Activated CD8-positive, alpha-beta memory T cell treated with anti-CD3 and anti-CD28 coated beads for 36 hours (primary cell): Measurements from ENCODE around the gene METAP1D. TPM values are rescaled to one million over a fixed set of nuclear protein-coding genes. Genes with fewer than 3 reads are reported as not detected.

Source experiments
- CTCF ChIA-PET: fragments of 350-600 bp; sonication (Branson Sonifier 250); formaldehyde crosslinking; loops from one replicate; lab custom pipeline; 2021; ENCODE audit warnings: antibody characterized with exemption; lab: Charles Lee
- POLR2A ChIA-PET: fragments of 350-600 bp; sonication (Branson Sonifier 250); formaldehyde crosslinking; loops from one replicate; lab custom pipeline; 2021; ENCODE audit warnings: antibody characterized with exemption; lab: Charles Lee
- total RNA-seq, 2 experiments: library from RNA; stranded (reverse); gene quantifications; one replicate each; pipeline ENCODE4 v1.2.3, GENCODE V29; 2021

Gene METAP1D
- total RNA-seq, 2 experiments from 2014 or later: 8.2 to 8.4 TPM

DNA sequence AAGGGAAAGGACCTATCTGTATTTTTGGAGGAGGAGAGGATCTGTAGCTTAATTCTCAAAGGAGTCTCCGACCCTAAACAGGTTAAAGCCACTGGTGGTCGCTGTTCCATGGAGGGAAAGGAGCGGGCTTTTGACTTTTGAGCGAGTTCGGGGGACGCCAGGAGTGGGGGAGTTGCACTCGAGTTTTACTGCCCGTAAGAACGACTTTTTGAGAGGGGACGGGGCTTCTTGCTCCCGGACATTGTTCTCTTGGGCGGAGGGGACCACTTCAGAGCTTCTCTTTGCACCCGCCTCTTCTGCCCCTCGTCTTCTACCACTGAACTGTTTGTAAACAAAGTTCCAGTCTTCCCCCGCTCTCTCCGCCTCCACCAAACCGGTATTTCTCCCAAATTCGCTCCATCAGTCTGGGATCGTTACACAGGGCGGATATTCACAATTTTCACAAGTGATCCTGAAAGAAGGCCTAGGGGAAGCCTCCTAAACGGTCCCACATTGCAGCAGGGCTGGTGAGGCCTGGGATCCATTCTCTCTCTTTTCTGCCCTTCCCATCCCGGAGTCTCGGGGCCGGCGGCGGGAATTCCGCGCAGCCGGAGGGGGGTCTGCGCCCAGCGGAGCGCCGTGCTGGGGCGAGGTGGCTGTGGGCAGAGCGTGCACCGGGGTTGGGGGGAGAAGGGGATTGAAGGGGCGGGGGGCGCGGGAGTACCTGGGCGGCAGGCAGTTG lies 96.3 kb downstream of the METAP1D start:
- POLR2A ChIA-PET: no interaction called here
- CTCF ChIA-PET: interaction anchor here (0.8 kb wide), 1 partner anchor 11 kb away, joined by 3 read pairs; the partner anchor contains the start of gene DLX1

DNA sequence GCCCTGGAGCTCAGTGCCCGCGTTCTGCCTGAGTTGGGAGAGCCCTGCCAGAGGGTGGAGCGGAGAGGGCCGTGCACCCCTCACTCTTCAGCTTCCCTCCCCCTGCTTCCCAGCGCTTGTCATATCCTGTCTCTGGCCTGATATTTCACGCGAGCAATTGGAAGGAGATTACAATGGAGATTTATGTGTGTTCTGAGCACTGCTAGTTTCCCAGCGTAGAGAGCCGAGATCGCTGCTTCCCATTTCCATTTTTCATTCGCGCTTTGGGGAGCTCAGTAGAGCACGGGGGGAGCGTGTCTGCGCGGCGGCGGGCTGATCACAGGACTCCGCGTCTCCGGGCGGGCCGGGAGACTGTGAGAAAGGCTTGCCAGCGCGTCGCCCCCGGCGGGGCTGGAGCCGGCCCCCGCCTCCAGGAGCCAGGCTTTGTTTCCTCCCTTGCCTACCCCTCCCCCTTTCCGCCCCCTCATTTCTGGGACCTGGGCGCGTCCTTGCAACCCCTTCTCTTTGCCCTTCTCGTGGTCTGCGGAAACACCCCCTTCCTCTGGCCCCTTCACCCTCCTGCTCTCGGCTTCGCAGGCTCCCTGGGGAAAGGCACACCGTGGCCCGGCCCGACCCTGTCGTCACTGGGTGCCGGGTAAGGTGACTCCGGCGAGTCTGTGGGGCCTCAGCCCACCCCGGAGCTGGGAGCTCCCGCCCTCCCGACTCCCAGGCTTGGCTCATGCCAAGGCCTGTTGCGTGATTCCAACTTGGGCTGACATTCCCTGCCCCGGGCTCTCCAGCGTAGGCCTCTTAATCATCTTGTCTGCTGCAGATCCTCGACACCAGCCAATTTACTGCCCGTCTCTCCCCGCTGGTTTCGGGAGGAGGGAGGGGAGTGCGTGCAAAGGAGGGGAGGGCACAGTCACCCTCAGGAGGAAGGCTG lies 97.1 kb downstream of the METAP1D start:
- ChIA-PET CTCF (no interaction called here), POLR2A (no interaction called here)

DNA sequence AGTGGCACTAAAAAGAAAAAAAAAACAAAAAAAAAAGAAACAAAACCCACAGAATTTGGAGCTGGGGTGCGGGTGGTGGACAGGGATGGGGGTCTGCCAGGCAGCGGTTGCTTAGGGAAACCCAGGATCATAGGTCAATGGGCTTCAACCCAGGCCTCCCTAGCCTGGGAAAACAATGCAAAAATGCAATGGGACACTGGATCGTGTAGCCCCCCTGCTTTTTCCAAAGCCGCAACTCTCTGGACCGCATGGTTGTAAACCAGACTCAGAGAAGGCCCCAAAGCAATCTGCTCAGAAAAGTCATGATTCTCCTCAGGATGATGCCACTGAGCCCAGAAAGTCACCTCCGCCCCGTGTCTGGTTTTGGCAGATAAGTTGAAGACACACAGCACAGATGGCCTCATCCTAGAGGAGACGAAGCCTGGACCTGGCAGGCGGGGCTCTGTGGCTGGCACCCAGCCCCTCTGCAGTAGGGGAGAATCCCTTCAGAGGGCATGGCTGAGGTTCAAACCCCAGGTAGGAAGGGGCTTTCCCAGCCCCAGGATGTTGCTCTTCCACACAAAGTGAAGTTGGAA lies 97.9 kb downstream of the METAP1D start:
- POLR2A ChIA-PET: no interaction called here
- CTCF ChIA-PET: no interaction called here

DNA sequence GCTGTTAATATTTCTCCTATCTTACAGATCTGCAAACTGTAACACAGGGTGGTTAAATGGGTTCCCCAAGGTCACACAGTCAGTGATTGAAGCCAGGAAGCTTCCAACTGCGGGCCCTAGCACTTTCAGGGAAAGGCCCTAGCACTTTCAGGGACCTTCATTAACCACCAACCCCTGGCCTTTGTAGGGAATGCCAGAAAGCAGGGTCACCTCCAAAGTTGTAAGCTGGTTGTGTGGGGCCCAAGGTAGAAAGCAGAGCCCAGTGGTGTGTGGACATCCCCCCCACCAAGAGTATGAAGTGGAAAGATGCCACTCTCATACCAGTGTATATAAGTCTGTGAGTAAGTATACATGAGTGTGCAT lies 98.5 kb downstream of the METAP1D start:
- ChIA-PET POLR2A (no interaction called here), CTCF (no interaction called here)

DNA sequence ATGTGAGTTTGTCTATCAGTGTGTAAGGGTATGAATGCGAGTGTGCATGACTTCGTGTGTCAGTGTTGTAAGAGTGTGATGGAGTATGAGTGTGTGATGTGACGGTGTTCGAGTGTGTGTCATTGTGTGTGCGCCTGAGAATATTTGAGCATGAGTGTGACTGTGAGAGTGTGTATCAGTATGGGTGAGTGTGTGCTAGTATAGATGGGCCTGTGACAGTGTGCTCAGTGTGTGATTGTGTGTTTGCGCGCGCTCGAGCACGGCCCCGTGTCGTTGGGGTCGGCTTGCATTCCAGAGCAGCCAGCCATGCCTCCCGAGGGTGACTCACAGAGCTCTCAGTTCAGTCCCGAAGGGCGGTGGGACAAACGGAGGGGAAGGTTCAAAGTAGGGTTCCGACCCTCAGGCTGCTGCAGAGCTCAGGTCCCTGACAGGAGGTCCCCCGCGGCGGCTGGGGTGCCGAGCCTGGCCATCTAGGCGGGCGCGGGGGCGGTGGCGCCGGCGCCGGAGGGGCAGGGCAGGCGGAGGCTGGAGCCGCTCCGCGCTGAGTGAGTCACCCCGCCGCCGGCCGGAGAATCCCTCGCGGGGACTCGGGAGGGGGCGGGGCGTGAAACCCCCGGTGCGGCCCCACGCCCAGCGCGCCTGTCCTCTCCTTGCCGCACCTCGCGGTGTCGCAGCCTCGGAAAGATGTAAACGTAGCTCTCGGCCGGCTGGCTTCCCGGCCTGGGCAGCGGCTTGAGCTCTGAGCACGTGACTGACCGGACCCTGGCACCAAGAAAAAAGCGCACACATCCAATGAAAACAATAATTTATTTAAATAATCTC lies 99.1 kb downstream of the METAP1D start:
- ChIA-PET CTCF (interaction anchor here (1.1 kb wide), 2 partner anchors 18 to 29 kb away, joined by 3 read pairs; no protein-coding TSS in a partner anchor), POLR2A (interaction anchor here (0.6 kb wide), 1 partner anchor 21 kb away, joined by 6 read pairs; no protein-coding TSS in a partner anchor)

DNA sequence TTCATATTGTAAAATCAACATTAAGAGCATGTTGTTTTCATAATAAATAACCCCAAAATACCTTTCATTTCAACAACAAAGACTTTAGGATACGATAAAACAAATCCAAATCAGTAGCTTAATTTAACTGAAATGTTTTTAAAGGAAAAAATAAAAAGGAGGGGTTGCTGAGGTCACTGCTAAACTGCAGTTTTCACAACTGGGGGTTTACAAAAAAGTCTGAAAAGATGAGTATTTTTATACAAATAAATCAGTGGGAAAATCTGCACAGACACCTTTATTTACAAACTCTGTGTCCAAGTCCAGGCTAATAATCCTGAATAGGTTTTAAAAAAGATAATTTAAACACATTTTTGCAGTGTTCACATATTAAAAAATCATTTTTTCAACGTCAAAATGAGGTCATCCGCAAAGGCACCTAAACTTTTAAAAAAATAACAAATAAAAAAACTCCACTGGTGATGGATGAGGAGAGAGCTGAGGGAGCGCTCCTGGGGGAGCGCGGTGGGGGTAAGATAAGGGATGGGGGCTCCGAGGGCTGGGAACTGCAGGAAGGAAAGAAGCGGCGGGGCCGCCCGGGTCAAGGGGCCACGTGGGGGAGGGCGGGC lies 99.8 kb downstream of the METAP1D start:
- CTCF ChIA-PET: interaction anchor here (1.0 to 1.2 kb wide), 4 partner anchors 9 to 28 kb away, joined by 3 read pairs; no protein-coding TSS in a partner anchor
- POLR2A ChIA-PET: interaction anchor here (0.6 kb wide), 1 partner anchor 22 kb away, joined by 6 read pairs; no protein-coding TSS in a partner anchor

DNA sequence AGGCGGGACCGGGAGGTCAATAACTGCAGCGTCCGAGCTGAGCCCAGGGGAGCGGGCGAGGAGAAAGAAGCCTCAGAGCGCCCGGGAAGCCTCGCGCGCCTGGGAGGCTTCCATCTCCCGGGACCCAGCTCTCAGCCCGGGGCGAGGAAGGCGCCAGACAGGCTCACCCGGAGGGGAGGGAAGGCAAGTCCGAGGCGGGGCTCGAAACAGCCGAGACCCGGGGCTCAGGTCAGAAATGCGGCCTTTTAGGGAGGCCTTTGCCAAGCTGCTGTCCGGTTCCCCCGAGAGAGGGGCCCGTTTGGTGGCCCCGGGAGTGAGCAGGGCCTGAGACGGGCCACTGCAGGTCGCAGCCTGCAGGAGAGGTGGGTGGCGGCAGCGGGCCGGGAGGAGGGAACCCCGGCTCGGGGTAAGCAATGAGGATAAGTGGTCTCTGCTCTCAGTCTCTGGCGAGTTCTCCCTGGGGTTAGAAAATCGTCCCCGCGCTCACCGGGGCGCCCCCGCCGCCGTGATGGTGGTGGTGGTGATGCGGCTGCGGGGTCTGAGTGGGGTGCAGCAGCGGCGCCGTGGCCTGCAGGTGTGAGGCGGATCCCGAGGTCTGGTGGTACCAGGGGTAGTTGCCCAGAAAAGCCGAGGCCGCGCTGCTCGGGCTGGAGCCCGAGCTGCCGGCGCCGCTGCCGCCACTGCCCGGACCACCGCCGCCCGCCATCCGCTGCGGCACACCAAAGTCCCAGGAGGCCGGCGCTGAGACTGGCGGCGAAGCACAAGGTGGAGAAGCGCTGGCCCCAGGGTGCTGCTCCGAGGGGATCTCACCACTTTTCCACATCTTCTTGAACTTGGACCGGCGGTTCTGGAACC lies 100.6 kb downstream of the METAP1D start:
- POLR2A ChIA-PET: no interaction called here
- CTCF ChIA-PET: interaction anchor here (1.0 to 1.2 kb wide), 4 partner anchors 9 to 27 kb away, joined by 3 to 5 read pairs (median 3); no protein-coding TSS in a partner anchor

DNA sequence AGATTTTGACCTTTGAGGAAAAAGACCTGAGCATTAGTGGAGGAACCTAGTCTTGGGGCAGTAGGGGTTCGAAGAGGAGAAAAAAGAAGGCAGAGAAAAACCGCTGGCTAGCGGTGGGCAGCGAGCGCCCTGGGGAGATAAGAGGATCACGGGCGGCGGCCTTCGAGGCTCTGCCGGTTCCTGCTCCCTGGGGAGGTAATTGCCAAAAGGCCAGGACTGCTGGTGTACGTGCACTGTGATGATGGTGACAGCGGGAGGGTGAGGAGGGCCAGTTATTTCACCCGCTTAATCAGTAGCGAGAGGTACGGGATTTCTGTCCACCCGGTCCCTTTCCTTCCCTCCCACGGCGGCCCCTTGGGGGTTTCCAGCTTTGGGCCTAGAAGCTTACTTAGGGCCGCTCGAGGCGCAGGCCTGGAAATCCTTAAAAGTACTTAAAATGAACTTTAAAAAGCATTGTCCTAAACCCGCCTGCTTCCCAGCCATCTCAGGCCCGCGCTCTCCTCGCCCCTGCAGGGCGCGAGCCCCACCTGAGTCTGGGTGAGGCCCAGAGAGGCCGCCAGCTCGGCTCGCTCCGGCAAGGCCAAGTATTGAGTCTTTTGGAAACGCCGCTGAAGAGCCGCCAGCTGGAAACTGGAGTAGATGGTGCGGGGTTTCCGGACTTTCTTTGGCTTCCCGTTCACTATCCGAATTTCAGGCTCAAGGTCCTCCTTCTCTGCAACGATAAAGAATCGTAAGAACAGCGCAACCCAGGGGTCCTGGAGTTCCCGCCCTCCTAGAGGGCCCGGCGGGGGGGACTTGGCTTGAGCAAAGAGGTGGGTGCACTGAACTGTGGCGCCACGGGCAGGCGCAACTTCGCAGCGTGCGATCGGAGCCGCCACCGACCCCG lies 101.4 kb downstream of the METAP1D start:
- POLR2A ChIA-PET: no interaction called here
- CTCF ChIA-PET: interaction anchor here (0.6 to 1.2 kb wide), 5 partner anchors 10 to 177 kb away, joined by 3 to 5 read pairs (median 3); no protein-coding TSS in a partner anchor

DNA sequence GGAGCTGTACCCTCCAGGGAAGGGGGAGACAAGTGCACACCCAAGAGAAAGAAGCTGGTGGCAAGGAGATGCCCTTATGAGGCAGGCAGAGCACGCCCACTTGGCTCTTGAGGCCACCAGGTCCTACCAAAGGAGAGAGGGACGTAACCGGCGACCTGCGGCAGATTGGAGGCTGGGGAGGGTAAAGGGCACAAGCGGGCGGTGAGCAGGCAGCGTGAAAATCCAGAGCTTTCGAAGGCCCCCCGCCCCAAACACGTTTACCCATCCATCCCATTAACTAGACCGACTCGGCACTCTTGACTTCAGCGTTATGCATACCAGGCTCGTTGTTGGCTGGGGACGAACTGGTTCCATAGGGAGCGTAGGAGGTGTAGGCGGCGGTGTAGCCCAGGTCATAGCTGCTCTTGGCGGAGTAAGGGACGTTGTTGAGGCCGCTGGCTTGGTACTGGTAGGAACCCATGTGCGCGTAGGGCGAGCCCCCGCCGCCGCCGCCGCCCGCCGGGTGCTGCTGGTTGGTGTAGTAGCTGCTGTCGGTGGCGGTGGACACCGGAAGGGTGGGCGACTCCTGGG lies 102.2 kb downstream of the METAP1D start:
- ChIA-PET POLR2A (interaction anchor here (0.6 kb wide), 1 partner anchor 500 kb away, joined by 3 read pairs; no protein-coding TSS in a partner anchor), CTCF (interaction anchor here (0.6 to 1.8 kb wide), 4 partner anchors 11 to 178 kb away, joined by 3 to 9 read pairs (median 3); no protein-coding TSS in a partner anchor)

DNA sequence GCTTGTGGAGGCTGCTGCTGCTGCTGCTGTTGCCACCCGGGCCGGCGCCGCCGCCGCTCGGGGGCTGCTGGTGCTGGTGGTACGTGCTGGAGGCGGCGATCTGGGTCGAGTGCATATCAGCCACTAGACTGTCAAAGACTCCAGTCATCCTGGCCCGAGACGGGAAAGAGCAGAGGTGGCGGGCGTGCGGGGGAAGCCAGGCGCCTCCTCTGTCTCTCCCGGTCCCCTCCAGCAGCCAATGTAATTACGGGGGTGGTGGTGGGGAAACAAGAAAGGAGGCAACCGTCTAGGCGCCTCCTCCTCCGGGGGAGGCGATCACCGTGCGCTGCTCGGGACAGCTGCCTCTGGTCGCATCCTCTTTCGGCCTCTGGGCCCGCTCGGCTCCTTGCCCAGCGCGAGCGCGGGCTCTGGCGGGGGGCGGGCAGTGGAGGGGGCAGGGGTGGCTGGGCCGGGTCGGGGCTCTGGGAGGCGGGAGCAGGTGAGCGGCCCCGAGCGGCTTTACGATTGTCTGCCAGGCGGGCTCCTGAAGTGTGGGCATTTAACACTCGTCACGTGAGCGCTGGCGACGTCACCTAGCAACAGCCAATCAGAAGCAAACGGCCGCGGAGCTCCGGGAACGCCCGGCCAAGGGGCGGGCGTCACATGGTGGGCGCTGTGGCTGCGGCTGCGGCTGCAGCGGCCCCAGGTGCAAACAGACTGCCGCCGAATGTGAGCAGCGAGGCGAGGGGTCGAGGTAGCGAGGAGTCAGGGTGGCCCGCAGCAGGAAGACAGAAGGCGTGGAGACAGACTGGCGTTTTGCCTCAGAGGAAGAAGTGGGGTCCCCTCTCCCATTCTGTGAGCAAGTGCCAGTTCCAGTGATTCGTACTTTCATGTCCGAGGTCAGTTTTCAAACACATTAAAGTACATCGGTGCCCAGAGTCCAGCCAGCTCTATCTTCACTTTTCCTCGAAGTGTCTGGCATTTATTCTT lies 102.9 kb downstream of the METAP1D start, which contains the start of gene DLX2:
TSS of gene DLX2 (minus strand) at position 510 of the 969 bp plus-strand sequence. CDS start at position 148, 362 bp downstream.
- ChIA-PET POLR2A (interaction anchor here (0.6 kb wide), 1 partner anchor 500 kb away, joined by 3 read pairs; no protein-coding TSS in a partner anchor), CTCF (interaction anchor here (1.1 to 1.8 kb wide), 5 partner anchors 11 to 529 kb away, joined by 3 to 9 read pairs (median 3); partner anchors contain the start of gene DLX1)

DNA sequence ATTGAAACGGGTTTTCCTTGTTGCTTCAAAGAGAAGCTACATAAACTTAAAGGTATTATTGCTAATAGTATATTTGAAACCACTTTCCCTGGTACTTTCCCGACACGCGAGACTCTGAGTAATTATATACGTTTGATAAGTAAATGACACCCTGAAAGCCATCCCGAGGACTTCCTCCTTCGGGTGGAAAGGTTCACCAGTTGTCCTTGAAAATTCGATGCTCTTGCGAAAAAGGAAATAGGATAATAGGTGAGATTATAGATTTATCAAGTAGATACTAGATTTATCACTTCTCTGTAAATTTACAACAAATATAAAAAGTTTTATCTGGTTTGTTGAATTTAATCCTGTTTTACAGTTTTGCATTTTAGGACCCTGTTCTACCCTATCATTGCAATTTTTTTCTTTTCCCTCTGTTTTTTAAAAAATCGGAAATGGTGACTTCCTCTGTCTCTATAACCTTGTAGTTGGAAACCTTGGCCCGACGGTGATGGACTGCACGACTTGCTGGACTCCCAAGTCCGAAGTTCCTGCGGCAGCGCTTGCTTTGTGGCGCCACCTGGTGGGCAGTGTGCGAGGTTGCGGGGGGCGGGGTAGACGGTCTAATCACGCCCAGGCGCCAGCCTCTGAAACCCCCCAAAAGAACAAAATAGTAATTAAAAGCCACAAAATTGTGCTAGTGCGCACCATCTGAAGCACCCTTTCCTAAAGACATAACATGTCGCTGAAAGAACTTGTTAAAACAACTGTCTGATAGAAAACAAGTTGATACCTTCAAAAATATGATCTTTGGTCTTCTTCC lies 103.9 kb downstream of the METAP1D start:
- ChIA-PET POLR2A (no interaction called here), CTCF (interaction anchor here (0.7 to 1.8 kb wide), 5 partner anchors 15 to 530 kb away, joined by 3 to 9 read pairs (median 4); partner anchors contain the start of gene DLX1)

DNA sequence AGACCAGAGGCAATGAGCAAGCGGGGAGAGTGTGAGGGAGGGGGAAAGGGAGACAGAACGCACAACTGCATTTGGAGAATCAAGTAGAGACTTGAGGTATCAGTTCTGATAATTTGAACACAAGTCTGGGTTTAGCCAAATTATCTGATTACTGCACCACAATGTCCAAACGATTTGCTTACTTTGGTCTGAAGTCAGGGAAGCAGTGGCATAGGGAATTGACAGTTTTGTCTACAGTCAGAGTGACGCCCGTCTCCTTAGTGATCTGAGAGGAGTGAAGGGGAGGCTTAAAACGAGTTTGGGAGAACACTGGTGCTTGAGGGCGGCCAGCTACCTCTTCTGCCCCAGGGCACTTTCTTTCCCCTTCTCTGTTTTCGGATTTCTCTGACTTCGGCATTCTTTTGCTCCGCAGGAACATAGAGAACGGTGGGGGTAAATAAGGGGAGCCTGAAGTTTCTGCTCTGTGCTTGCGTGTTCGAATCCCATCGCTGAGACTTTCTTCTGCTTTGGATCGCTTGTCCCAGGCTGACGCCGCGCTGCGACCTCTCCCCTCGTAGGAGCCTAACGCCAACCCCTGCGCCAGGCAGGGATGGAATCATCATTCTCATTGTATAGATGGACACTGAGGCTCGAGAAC lies 105.8 kb downstream of the METAP1D start:
- POLR2A ChIA-PET: interaction anchor here (0.7 kb wide), 1 partner anchor 15 kb away, joined by 6 read pairs; no protein-coding TSS in a partner anchor

More for the DNA sequence above, 105.8 kb downstream of the METAP1D start:
- CTCF ChIA-PET: interaction anchor here (1.0 to 1.8 kb wide), 3 partner anchors 17 to 506 kb away, joined by 3 to 6 read pairs (median 5); no protein-coding TSS in a partner anchor
